Measurements from ENCODE around the gene NEURL3. TPM values are rescaled to one million over a fixed set of nuclear protein-coding genes. Genes with fewer than 3 reads are reported as not detected.

Gene NEURL3
- total RNA-seq, 1 donor from 2014 or later = not detected

Other genes with a start within 250 kb of the NEURL3 start
- gene TMEM127, start 239.4 kb downstream of the NEURL3 start, total RNA-seq (ENCODE audit: unreplicated experiment) = 32.5 TPM
- gene CIAO1, start 239.1 kb downstream of the NEURL3 start, total RNA-seq (ENCODE audit: unreplicated experiment) = 68.1 TPM
- 136 TPM for gene SNRNP200, start 199.8 kb downstream of the NEURL3 start, total RNA-seq (ENCODE audit: unreplicated experiment)
- 0.56 TPM for gene ITPRIPL1, start 180.0 kb downstream of the NEURL3 start, total RNA-seq (ENCODE audit: unreplicated experiment)
- gene NCAPH, start 169.6 kb downstream of the NEURL3 start, total RNA-seq (ENCODE audit: unreplicated experiment) = 6.6 TPM
- 3.5 TPM for gene ARID5A, start 31.4 kb upstream of the NEURL3 start, total RNA-seq (ENCODE audit: unreplicated experiment)
- gene KANSL3, start 133.0 kb upstream of the NEURL3 start, total RNA-seq (ENCODE audit: unreplicated experiment) = 32.5 TPM
- 0.51 TPM for gene FER1L5, start 137.4 kb upstream of the NEURL3 start, total RNA-seq (ENCODE audit: unreplicated experiment)
- 14.0 TPM for gene LMAN2L, start 234.7 kb upstream of the NEURL3 start, total RNA-seq (ENCODE audit: unreplicated experiment)